ENCODE results near the gene SSH2.
A peak's percentile ranks its signal among the peaks of the same experiment; 100 is the strongest.

SSH2 gene

DNA sequence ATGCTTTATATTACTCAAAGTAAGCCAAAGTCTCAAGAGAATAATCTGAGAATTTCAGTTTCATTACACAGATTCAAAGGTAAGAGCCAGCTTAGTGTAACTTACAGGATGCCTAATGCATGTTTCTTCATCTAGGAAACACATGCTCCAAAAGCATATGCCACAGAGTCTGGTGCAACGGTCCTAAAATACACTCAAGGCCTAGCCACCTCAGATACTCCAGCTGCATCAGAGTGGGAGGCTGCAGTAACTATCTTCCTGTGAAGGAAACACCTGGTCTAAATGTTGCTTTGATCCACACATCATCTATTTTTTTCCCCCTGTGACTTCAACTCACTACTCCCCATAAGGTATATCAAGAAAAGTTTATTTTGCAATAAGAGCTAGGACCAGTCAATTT is 255.7 kb downstream of the SSH2 start:
- Histone ChIP-seq H3K36me3 (ENCODE audit: insufficient read depth, low read length) (peaks cover 12% of the 10 kb centered on the region), H3K9ac (ENCODE audit: insufficient read length) (no peak overlapping the region), H3K27ac (no peak overlapping the region), H3K9me3 (ENCODE audit: low read depth, low read length) (no peaks in the 10 kb centered on the region), H3K4me3 (no peak overlapping the region)
- TF ChIP-seq FOXP2 (optimal IDR thresholded peaks at IDR 0.05; ENCODE audit: control extremely low read depth, extremely low read length, insufficient read depth) = no peak
- TF ChIP-seq EZH2 (IDR thresholded peaks at IDR 0.05) = no peak
- TF ChIP-seq POLR2AphosphoS5 (IDR thresholded peaks at IDR 0.05; ENCODE audit: borderline replicate concordance, low read depth, low read length) = no peak
- no peak for DNase-seq (ENCODE audit: low read depth, low spot score)

- Histone ChIP-seq H3K4me3 (no peak overlapping the region), H3K9me3 (ENCODE audit: low read depth, low read length) (no peaks in the 10 kb centered on the region), H3K9ac (ENCODE audit: insufficient read length) (no peak overlapping the region), H3K27ac (no peak overlapping the region), H3K36me3 (ENCODE audit: insufficient read depth, low read length) (peaks cover 17% of the 10 kb centered on the region)
- DNase-seq (ENCODE audit: low read depth, low spot score) = no peak
- no peak for TF ChIP-seq POLR2AphosphoS5 (IDR thresholded peaks at IDR 0.05; ENCODE audit: borderline replicate concordance, low read depth, low read length)
- TF ChIP-seq FOXP2 (optimal IDR thresholded peaks at IDR 0.05; ENCODE audit: control extremely low read depth, extremely low read length, insufficient read depth) = no peak
- no peak for TF ChIP-seq EZH2 (IDR thresholded peaks at IDR 0.05)
Measured at GRCh38 chr17:29671661-29672060, 258.4 kb downstream of the SSH2 start.

- Histone ChIP-seq H3K27ac (no peak overlapping the region), H3K9me3 (ENCODE audit: low read depth, low read length) (no peaks in the 10 kb centered on the region), H3K36me3 (ENCODE audit: insufficient read depth, low read length) (peaks cover 25% of the 10 kb centered on the region), H3K4me3 (no peak overlapping the region), H3K9ac (ENCODE audit: insufficient read length) (no peak overlapping the region)
- TF ChIP-seq FOXP2 (optimal IDR thresholded peaks at IDR 0.05; ENCODE audit: control extremely low read depth, extremely low read length, insufficient read depth) (no peak), EZH2 (IDR thresholded peaks at IDR 0.05) (no peak), POLR2AphosphoS5 (IDR thresholded peaks at IDR 0.05; ENCODE audit: borderline replicate concordance, low read depth, low read length) (no peak)
- no peak for DNase-seq (ENCODE audit: low read depth, low spot score)
Measured at GRCh38 chr17:29669266-29669665, 260.8 kb downstream of the SSH2 start.

GRCh38 chr17:29667969-29668368 is 262.1 kb downstream of the SSH2 start:
- Histone ChIP-seq H3K9me3 (ENCODE audit: low read depth, low read length) (no peaks in the 10 kb centered on the region), H3K4me3 (no peak overlapping the region), H3K36me3 (ENCODE audit: insufficient read depth, low read length) (peaks cover 25% of the 10 kb centered on the region), H3K27ac (no peak overlapping the region), H3K9ac (ENCODE audit: insufficient read length) (no peak overlapping the region)
- no peak for DNase-seq (ENCODE audit: low read depth, low spot score)
- TF ChIP-seq FOXP2 (optimal IDR thresholded peaks at IDR 0.05; ENCODE audit: control extremely low read depth, extremely low read length, insufficient read depth) (no peak), EZH2 (IDR thresholded peaks at IDR 0.05) (no peak), POLR2AphosphoS5 (IDR thresholded peaks at IDR 0.05; ENCODE audit: borderline replicate concordance, low read depth, low read length) (no peak)

- Histone ChIP-seq H3K27ac (peak overlapping the region; percentile 76), H3K4me3 (no peak overlapping the region), H3K36me3 (ENCODE audit: insufficient read depth, low read length) (peaks cover 17% of the 10 kb centered on the region), H3K9me3 (ENCODE audit: low read depth, low read length) (no peaks in the 10 kb centered on the region), H3K9ac (ENCODE audit: insufficient read length) (no peak overlapping the region)
- no peak for DNase-seq (ENCODE audit: low read depth, low spot score)
- TF ChIP-seq POLR2AphosphoS5 (IDR thresholded peaks at IDR 0.05; ENCODE audit: borderline replicate concordance, low read depth, low read length) (no peak), EZH2 (IDR thresholded peaks at IDR 0.05) (no peak), FOXP2 (optimal IDR thresholded peaks at IDR 0.05; ENCODE audit: control extremely low read depth, extremely low read length, insufficient read depth) (no peak)
Measured at GRCh38 chr17:29665481-29665810, 264.6 kb downstream of the SSH2 start.

DNA sequence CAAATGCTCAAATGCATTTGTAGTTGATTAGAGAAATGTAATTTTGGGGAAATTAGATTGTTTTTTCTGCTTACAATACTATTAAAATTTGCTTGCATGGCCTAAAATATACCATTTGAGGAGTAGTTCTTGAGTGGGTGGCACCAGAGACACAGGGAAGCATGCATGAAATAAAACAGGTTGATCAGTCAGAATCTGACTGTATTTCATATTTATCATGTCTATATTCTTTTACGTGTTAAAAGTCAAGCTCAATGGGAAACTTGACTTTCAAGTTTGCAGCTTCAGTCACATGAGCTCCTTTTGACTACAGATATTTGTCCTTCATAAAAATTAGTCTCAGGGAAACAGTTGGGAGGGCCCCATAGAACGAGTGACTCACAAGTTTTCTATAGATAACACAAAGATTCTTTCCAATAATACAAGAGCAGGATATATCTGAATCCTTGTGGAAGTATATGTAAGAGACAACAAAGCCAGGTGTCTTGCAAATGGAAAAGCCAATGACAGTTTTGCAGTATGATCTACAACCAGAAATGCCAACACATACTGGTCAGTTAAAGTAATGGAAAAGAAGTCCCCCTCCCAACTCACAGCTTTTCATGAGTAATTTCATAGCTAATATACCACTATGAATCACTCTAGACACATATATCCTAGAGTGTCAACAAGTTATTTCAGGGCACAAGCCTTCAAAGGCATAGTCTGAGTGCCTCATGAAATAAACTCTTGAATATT is 265.1 kb downstream of the SSH2 start:
- peaks cover 17% of the 10 kb centered on the region for H3K36me3 ChIP-seq (ENCODE audit: insufficient read depth, low read length)
- no peak for DNase-seq (ENCODE audit: low read depth, low spot score)
- TF ChIP-seq EZH2 (IDR thresholded peaks at IDR 0.05) (no peak), POLR2AphosphoS5 (IDR thresholded peaks at IDR 0.05; ENCODE audit: borderline replicate concordance, low read depth, low read length) (no peak), FOXP2 (optimal IDR thresholded peaks at IDR 0.05; ENCODE audit: control extremely low read depth, extremely low read length, insufficient read depth) (no peak)
- peak overlapping the region; percentile 76 for H3K27ac ChIP-seq
- H3K4me3 ChIP-seq = no peak overlapping the region
- no peaks in the 10 kb centered on the region for H3K9me3 ChIP-seq (ENCODE audit: low read depth, low read length)
- no peak overlapping the region for H3K9ac ChIP-seq (ENCODE audit: insufficient read length)

DNA sequence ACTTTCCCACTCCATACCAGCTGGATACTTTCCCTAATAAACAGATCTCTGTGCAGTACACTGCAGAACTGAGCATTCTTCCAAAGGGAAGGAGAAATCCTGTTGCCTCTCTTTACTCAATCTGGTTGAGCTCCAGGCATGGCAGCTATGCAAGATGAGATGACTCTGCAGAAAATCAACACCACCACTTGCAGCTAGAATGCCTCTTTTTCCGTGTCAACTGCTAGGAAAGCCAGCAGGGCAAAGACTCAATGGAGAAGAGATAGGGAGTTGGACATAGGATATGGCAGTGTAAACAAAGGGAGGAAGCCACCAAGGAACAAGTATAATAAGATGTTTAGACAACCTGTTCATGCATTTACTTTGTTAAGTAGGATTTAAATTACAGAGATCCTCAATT is 266.9 kb downstream of the SSH2 start:
- H3K36me3 ChIP-seq (ENCODE audit: insufficient read depth, low read length) = peaks cover 17% of the 10 kb centered on the region
- no peaks in the 10 kb centered on the region for H3K9me3 ChIP-seq (ENCODE audit: low read depth, low read length)
- peak overlapping the region; percentile 60 for H3K27ac ChIP-seq
- no peak overlapping the region for H3K4me3 ChIP-seq
- DNase-seq (ENCODE audit: low read depth, low spot score) = no peak
- no peak for TF ChIP-seq POLR2AphosphoS5 (IDR thresholded peaks at IDR 0.05; ENCODE audit: borderline replicate concordance, low read depth, low read length)
- no peak for TF ChIP-seq FOXP2 (optimal IDR thresholded peaks at IDR 0.05; ENCODE audit: control extremely low read depth, extremely low read length, insufficient read depth)
- TF ChIP-seq EZH2 (IDR thresholded peaks at IDR 0.05) = no peak
- peak overlapping the region; percentile 25 for H3K9ac ChIP-seq (ENCODE audit: insufficient read length)

- Histone ChIP-seq H3K4me3 (no peak overlapping the region), H3K27ac (no peak overlapping the region), H3K9ac (ENCODE audit: insufficient read length) (no peak overlapping the region), H3K9me3 (ENCODE audit: low read depth, low read length) (no peaks in the 10 kb centered on the region), H3K36me3 (ENCODE audit: insufficient read depth, low read length) (peaks cover 11% of the 10 kb centered on the region; the same call in 1 of the 2 replicates)
- TF ChIP-seq EZH2 (IDR thresholded peaks at IDR 0.05) (no peak), POLR2AphosphoS5 (IDR thresholded peaks at IDR 0.05; ENCODE audit: borderline replicate concordance, low read depth, low read length) (no peak), FOXP2 (optimal IDR thresholded peaks at IDR 0.05; ENCODE audit: control extremely low read depth, extremely low read length, insufficient read depth) (no peak)
- no peak for DNase-seq (ENCODE audit: low read depth, low spot score)
Measured at GRCh38 chr17:29661213-29661612, 268.8 kb downstream of the SSH2 start.

- no peak for DNase-seq (ENCODE audit: low read depth, low spot score)
- TF ChIP-seq POLR2AphosphoS5 (IDR thresholded peaks at IDR 0.05; ENCODE audit: borderline replicate concordance, low read depth, low read length) (no peak), EZH2 (IDR thresholded peaks at IDR 0.05) (no peak), FOXP2 (optimal IDR thresholded peaks at IDR 0.05; ENCODE audit: control extremely low read depth, extremely low read length, insufficient read depth) (no peak)
- no peaks in the 10 kb centered on the region for H3K9me3 ChIP-seq (ENCODE audit: low read depth, low read length)
- H3K4me3 ChIP-seq = no peak overlapping the region
- peaks cover 6% of the 10 kb centered on the region; the same call in 1 of the 2 replicates for H3K36me3 ChIP-seq (ENCODE audit: insufficient read depth, low read length)
- H3K9ac ChIP-seq (ENCODE audit: insufficient read length) = no peak overlapping the region
- no peak overlapping the region for H3K27ac ChIP-seq
Measured at GRCh38 chr17:29659155-29659554, 270.9 kb downstream of the SSH2 start.
